ENCODE data around the gene FBXL5. TPM values are rescaled to one million over a fixed set of nuclear protein-coding genes. Genes with fewer than 3 reads are reported as not detected.

FBXL5 gene, protein sequence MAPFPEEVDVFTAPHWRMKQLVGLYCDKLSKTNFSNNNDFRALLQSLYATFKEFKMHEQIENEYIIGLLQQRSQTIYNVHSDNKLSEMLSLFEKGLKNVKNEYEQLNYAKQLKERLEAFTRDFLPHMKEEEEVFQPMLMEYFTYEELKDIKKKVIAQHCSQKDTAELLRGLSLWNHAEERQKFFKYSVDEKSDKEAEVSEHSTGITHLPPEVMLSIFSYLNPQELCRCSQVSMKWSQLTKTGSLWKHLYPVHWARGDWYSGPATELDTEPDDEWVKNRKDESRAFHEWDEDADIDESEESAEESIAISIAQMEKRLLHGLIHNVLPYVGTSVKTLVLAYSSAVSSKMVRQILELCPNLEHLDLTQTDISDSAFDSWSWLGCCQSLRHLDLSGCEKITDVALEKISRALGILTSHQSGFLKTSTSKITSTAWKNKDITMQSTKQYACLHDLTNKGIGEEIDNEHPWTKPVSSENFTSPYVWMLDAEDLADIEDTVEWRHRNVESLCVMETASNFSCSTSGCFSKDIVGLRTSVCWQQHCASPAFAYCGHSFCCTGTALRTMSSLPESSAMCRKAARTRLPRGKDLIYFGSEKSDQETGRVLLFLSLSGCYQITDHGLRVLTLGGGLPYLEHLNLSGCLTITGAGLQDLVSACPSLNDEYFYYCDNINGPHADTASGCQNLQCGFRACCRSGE
- total RNA-seq, result 29.9 and 32.1 TPM in 2 replicates

DNA sequence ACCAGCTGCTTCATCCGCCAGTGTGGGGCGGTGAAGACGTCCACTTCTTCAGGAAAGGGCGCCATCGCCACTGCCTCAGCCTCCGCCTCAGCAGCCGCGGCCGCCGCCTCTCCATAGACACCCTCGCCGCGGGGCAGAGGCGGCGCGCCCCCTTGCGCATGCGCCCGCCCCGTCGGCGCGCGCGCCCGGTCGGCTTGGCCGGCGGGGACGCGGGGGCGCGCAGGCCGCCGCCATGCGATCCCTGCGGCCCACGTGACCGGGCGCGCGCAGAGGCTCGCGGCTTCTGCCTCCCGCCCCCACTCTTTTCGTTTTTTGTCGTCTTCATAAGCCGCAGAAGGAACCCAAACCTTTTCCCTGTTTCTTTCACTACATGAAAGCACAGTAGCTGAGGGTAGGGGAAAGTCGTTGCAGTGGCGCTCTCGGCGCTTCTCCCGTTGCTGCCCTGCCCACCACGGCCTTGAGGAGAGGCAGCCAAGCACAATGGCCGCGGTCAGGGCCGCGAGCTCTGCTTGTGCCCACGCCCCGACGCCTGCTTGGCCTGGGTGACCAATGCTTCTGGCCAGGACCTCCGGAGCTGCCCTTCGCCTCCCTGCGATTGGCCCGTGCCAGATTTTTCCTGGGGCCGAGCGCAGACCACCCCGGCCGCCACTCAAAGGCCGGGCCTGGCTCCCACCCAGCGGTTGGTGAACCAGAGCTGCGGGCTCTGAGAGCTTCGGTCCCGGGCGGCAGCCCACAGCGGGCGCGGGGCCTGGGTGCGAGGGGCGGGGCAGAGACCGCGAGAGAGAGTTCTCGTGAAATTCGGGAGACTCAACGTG, at the start of gene FBXL5:
TSS of gene FBXL5 (minus strand) at position 135 of the 815 bp plus-strand sequence. CDS start at position 65, 70 bp downstream.
- Mint-ChIP-seq H3K27ac (peak within 1 kb of the TSS; percentile 97), H3K27me3 (no peaks in the 10 kb centered on the region), H3K9me3 (no peaks in the 10 kb centered on the region), H3K4me1 (peaks cover 42% of the 10 kb centered on the region), H3K36me3 (ENCODE audit: low read depth) (peaks cover 5% of the 10 kb centered on the region), H3K4me3 (peak within 1 kb of the TSS; percentile 95)
- CTCF ChIA-PET, result no interaction called here
- ATAC-seq (ENCODE audit: low read depth), result peak; percentile 82
- TF ChIP-seq, protein P1, sequence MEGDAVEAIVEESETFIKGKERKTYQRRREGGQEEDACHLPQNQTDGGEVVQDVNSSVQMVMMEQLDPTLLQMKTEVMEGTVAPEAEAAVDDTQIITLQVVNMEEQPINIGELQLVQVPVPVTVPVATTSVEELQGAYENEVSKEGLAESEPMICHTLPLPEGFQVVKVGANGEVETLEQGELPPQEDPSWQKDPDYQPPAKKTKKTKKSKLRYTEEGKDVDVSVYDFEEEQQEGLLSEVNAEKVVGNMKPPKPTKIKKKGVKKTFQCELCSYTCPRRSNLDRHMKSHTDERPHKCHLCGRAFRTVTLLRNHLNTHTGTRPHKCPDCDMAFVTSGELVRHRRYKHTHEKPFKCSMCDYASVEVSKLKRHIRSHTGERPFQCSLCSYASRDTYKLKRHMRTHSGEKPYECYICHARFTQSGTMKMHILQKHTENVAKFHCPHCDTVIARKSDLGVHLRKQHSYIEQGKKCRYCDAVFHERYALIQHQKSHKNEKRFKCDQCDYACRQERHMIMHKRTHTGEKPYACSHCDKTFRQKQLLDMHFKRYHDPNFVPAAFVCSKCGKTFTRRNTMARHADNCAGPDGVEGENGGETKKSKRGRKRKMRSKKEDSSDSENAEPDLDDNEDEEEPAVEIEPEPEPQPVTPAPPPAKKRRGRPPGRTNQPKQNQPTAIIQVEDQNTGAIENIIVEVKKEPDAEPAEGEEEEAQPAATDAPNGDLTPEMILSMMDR (IDR thresholded peaks at IDR 0.05), result no peak
- DNase-seq, result peak; percentile 89
- intact Hi-C loops (cut with micrococcal nuclease), result loop anchor here (1.0 to 10.0 kb wide), 4 partner anchors 26 to 1999 kb away; partner anchors contain the start of genes CPEB2 and FAM200B
- POLR2A ChIA-PET, result interaction anchor here (0.8 to 3.1 kb wide), 6 partner anchors 9 to 654 kb away, joined by 3 to 14 read pairs (median 6); partner anchors contain the start of genes CPEB2 and FAM200B

GRCh38 chr4:15704129-15704528, 49.0 kb upstream of the FBXL5 start:
- TF ChIP-seq, protein P1 (IDR thresholded peaks at IDR 0.05), result no peak
- ATAC-seq (ENCODE audit: low read depth) (no peak), DNase-seq (no peak)
- Mint-ChIP-seq H3K4me1 (peaks cover 10% of the 10 kb centered on the region), H3K9me3 (no peaks in the 10 kb centered on the region), H3K27ac (no peak overlapping the region), H3K27me3 (peaks cover 14% of the 10 kb centered on the region), H3K4me3 (no peak overlapping the region), H3K36me3 (ENCODE audit: low read depth) (no peaks in the 10 kb centered on the region)
- ChIA-PET POLR2A (no interaction called here), CTCF (no interaction called here)
- intact Hi-C loops (cut with micrococcal nuclease), result no loop called here

DNA sequence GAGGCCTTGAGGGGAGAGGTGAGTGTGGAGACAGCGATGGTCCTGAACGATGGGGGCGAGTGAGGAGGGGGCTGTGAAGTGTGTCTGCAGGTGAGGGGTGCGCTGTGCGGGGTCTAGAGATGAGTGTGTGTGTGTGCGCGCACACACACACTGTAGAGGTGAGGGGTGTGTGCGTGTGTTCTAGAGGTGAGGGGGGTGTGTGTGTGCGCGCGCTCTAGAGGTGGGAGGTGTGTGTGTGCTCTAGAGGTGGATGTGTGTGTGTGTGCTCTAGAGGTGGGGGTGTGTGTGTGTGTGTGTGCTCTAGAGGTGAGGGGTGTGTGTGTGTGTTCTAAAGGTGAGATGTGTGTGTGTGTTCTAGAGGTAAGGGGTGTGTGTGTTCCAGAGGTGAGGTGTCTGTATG, 48.3 kb upstream of the FBXL5 start:
- peak overlapping the region; percentile 87 for H3K4me3 Mint-ChIP-seq
- ChIA-PET POLR2A (interaction anchor here (0.7 kb wide), 1 partner anchor 234 kb away, joined by 5 read pairs; the partner anchor contains the start of gene CC2D2A), CTCF (no interaction called here)
- peaks cover 10% of the 10 kb centered on the region for H3K4me1 Mint-ChIP-seq
- TF ChIP-seq, protein P1 (IDR thresholded peaks at IDR 0.05), result no peak
- no peaks in the 10 kb centered on the region for H3K36me3 Mint-ChIP-seq (ENCODE audit: low read depth)
- no peak for DNase-seq
- peaks cover 17% of the 10 kb centered on the region for H3K27me3 Mint-ChIP-seq
- no peak overlapping the region for H3K27ac Mint-ChIP-seq
- no peaks in the 10 kb centered on the region for H3K9me3 Mint-ChIP-seq
- no peak for ATAC-seq (ENCODE audit: low read depth)
- intact Hi-C loops (cut with micrococcal nuclease), result no loop called here

- ATAC-seq (ENCODE audit: low read depth) (peak; percentile 85), DNase-seq (peak; percentile 50)
- ChIA-PET CTCF (no interaction called here), POLR2A (interaction anchor here (0.6 to 0.7 kb wide), 2 partner anchors 233 to 497 kb away, joined by 4 to 5 read pairs; partner anchors contain the start of gene CC2D2A)
- H3K4me3 Mint-ChIP-seq, result peak within 1 kb of the TSS; percentile 87
- intact Hi-C loops (cut with micrococcal nuclease), result no loop called here
- peaks cover 17% of the 10 kb centered on the region for H3K27me3 Mint-ChIP-seq
- TF ChIP-seq, protein P1 (IDR thresholded peaks at IDR 0.05), result no peak
- peaks cover 10% of the 10 kb centered on the region for H3K4me1 Mint-ChIP-seq
- H3K27ac Mint-ChIP-seq, result no peak within 1 kb of the TSS
- H3K9me3 Mint-ChIP-seq, result no peaks in the 10 kb centered on the region
- no peaks in the 10 kb centered on the region for H3K36me3 Mint-ChIP-seq (ENCODE audit: low read depth)
Measured at GRCh38 chr4:15702941-15703403, 47.8 kb upstream of the FBXL5 start, which contains the start of gene BST1. Gene BST1 (plus strand): TSS chr4:15703065. CDS start chr4:15703145, 80 bp downstream.

All from activated B cell treated with CpG ODN at 0.5 μM for 24 hours (primary cell).